Measurements from ENCODE around the gene SLC44A4. TPM values are rescaled to one million over a fixed set of nuclear protein-coding genes. Genes with fewer than 3 reads are reported as not detected.
A peak's percentile ranks its signal among the peaks of the same experiment; 100 is the strongest.

SLC44A4 gene
- total and polyA plus RNA-seq, 9 of the 15 experiments (the other 6 are each of a cell fraction or from before 2014, with no cell fraction given): 7.9 to 18.6 (median 11.2) TPM

DNA sequence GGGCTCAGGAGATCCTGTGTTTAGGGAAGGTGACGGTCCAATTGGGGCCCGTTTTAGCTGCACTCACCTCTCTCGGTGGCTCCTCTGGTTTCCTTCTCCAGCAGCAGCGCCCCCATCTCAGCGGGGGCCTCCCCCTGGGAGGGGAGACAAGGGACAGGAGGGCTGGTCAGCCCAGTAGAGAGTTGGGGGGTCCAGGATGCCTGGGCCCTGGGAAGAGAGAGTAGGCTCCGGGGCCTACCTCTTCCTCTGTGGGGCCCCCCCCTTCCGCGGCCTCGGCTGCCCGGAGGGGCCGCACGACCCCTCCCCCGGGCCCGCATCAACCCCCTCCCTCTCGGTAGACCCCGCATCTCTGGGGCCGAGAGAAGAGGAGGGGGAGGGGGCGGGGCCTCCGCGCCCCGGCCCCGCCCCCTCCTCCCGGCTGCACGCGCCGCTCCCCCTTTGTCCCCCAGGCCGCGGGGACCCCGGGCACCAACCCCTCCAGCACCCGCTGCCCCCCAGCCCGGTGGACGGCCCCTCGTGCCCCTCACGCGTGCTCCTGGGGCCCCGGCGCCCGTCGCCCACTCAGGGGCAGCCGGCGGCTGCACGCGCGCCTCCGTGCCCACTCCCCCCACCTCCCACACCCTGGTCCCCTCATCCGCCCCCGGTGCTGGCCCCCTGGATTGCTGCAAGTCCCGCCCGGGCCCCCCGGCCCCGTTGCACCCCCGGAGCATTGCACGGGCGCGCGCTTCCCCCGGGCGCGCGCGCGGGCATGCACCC is 18.2 kb upstream of the SLC44A4 start (continued):
- TF ChIP-seq GABPB1 (CRISPR knock-in tag; IDR thresholded peaks at IDR 0.05) (no peak), BRCA1 (IDR thresholded peaks at IDR 0.05) (no peak), BRCA1 (CRISPR knock-in tag; IDR thresholded peaks at IDR 0.05) (no peak), KLF16 (IDR thresholded peaks at IDR 0.05) (no peak), ZKSCAN3 (CRISPR knock-in tag; IDR thresholded peaks at IDR 0.05) (no peak), RBM15 (IDR thresholded peaks at IDR 0.05; ENCODE audit: insufficient read depth, low read length) (no peak), ZNF140 (CRISPR knock-in tag; IDR thresholded peaks at IDR 0.05) (no peak), TGIF2 (CRISPR knock-in tag; IDR thresholded peaks at IDR 0.05) (peak; percentile 53; the same call in 1 of the 2 replicates), MCM3 (IDR thresholded peaks at IDR 0.05) (no peak), MTA1 (IDR thresholded peaks at IDR 0.05; ENCODE audit: borderline replicate concordance) (no peak), FOXJ3 (CRISPR knock-in tag; IDR thresholded peaks at IDR 0.05) (no peak), ZBTB1 (CRISPR knock-in tag; IDR thresholded peaks at IDR 0.05; ENCODE audit: borderline replicate concordance, low read depth) (peak; percentile 35; the same call in 1 of the 2 replicates), BMI1 (IDR thresholded peaks at IDR 0.05; ENCODE audit: low read length) (no peak), FOXA1 (IDR thresholded peaks at IDR 0.05; ENCODE audit: borderline replicate concordance) (no peak), RBBP5 (IDR thresholded peaks at IDR 0.05; ENCODE audit: borderline replicate concordance, insufficient read depth, low read length, poor library complexity, severe bottlenecking) (no peak), SMC3 (conservative IDR thresholded peaks at IDR 0.05; ENCODE audit: insufficient read depth, low read depth, low read length) (no peak), GTF2E2 (tag; IDR thresholded peaks at IDR 0.05) (peak; percentile 90; the same call in 1 of the 2 replicates), KDM5B (IDR thresholded peaks at IDR 0.05; ENCODE audit: insufficient replicate concordance, low read depth, low read length) (no peak), GATAD2B (IDR thresholded peaks at IDR 0.05; ENCODE audit: borderline replicate concordance) (0 out of 2 replicates have a peak, but pooled peaks have one; percentile 80), TSC22D4 (tag; IDR thresholded peaks at IDR 0.05) (no peak), MCM5 (IDR thresholded peaks at IDR 0.05; ENCODE audit: low read depth) (no peak), MBD2 (IDR thresholded peaks at IDR 0.05; ENCODE audit: borderline replicate concordance, low read depth) (no peak), SOX6 (IDR thresholded peaks at IDR 0.05) (no peak), MYNN (IDR thresholded peaks at IDR 0.05) (no peak), MYNN (CRISPR knock-in tag; IDR thresholded peaks at IDR 0.05) (no peak)
- TF ChIP-seq, protein P1, sequence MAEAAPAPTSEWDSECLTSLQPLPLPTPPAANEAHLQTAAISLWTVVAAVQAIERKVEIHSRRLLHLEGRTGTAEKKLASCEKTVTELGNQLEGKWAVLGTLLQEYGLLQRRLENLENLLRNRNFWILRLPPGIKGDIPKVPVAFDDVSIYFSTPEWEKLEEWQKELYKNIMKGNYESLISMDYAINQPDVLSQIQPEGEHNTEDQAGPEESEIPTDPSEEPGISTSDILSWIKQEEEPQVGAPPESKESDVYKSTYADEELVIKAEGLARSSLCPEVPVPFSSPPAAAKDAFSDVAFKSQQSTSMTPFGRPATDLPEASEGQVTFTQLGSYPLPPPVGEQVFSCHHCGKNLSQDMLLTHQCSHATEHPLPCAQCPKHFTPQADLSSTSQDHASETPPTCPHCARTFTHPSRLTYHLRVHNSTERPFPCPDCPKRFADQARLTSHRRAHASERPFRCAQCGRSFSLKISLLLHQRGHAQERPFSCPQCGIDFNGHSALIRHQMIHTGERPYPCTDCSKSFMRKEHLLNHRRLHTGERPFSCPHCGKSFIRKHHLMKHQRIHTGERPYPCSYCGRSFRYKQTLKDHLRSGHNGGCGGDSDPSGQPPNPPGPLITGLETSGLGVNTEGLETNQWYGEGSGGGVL (CRISPR knock-in tag; IDR thresholded peaks at IDR 0.05): no peak
- TF ChIP-seq, protein P2, sequence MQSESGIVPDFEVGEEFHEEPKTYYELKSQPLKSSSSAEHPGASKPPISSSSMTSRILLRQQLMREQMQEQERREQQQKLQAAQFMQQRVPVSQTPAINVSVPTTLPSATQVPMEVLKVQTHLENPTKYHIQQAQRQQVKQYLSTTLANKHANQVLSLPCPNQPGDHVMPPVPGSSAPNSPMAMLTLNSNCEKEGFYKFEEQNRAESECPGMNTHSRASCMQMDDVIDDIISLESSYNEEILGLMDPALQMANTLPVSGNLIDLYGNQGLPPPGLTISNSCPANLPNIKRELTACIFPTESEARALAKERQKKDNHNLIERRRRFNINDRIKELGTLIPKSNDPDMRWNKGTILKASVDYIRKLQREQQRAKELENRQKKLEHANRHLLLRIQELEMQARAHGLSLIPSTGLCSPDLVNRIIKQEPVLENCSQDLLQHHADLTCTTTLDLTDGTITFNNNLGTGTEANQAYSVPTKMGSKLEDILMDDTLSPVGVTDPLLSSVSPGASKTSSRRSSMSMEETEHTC (IDR thresholded peaks at IDR 0.05): no peak
- TF ChIP-seq, protein P3, sequence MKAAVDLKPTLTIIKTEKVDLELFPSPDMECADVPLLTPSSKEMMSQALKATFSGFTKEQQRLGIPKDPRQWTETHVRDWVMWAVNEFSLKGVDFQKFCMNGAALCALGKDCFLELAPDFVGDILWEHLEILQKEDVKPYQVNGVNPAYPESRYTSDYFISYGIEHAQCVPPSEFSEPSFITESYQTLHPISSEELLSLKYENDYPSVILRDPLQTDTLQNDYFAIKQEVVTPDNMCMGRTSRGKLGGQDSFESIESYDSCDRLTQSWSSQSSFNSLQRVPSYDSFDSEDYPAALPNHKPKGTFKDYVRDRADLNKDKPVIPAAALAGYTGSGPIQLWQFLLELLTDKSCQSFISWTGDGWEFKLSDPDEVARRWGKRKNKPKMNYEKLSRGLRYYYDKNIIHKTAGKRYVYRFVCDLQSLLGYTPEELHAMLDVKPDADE (conservative IDR thresholded peaks at IDR 0.05; ENCODE audit: control insufficient read depth, low read depth, low read length): peak; percentile 36; the same call in 1 of the 2 replicates
